GM11168 (cell line): Measurements from ENCODE around the gene BIRC6.

Experiments used
- in situ Hi-C: fragments of 300-500 bp; cut with MboI; formaldehyde crosslinking; loops from one replicate; pipeline ENCODE4 v1.12.0; 2022; ENCODE audit warnings: low sequenced_read_pairs; ENCODE audit not compliant: unreplicated experiment

The BIRC6 gene

DNA sequence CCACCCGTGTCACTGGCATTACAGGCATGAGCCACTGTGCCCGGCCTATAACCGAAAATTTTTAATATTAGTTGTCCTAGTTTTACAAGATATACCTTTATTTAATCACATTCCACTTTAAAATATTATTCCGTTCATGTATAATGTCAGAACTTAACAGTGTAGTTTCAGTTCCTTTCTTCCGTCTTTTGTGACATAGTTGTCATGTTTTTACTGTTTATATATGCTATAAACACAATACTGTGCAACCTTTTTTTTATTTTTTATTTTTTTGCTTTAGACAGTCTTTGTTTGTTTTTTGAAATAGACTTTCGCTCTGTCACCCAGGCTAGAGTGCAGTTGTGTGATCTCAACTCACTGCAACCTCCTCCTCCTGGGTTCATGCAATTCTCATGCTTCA lies 141.5 kb downstream of the BIRC6 start:
- in situ Hi-C loops: no loop called here

DNA sequence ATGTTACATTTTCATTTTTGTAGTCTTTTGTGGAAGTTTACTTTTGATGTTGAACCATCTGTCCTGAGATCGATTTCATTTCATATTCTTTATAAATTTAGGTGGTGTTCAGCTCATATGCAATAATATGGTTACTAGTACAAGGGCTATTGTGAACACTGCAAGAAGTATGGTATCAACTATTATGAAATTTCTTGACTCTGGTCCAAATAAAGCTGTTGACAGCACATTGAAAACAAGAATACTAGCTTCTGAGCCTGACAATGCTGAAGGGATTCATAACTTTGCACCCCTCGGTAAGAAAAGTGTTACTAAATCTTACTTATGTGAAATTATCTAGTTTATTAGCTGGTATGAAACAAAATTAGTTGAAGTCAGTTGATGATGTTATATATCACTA lies 146.1 kb downstream of the BIRC6 start:
- in situ Hi-C loops: no loop called here

DNA sequence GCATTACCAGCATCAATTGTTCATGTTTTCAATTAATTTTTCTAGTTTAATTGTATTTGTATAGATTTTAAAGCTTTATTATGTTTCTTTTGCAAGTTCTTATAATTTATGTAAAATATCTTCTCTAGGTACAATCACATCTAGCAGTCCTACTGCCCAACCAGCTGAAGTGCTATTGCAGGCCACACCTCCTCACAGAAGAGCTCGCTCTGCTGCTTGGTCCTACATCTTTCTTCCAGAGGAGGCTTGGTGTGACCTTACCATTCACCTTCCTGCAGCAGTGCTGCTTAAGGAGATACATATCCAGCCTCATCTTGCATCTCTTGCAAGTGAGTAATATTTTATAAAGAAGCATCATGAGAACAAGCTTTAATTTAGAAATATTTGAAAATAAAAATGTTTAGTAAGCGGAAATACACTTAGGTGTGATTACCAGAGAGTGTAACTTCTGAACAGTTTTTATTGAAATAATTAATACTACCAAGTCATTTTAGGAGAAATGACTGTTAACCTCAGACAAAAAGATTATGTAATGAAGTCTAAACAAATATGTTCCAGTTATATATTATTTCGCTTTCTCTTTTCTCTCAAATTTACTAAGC lies 148.2 kb downstream of the BIRC6 start:
- in situ Hi-C loops: no loop called here

DNA sequence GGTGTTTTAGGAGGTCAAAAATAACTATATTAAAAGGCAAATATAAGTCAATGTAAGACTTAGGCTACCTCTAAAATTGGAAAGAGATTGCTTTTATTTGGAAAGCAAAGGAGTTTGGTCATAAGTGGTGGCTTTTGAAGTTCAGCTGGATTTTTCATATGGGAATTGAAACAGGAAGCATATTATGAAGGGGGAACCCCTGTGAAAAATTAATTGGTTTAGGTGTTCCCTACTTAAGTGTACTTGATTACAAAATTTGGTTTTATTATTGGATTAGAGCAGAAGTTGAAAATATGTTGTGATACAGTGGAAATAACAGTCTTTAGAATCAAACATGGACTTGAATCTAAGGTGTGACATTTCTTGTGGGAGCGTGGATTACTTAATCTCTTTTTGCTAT lies 149.6 kb downstream of the BIRC6 start:
- in situ Hi-C loops: no loop called here

DNA sequence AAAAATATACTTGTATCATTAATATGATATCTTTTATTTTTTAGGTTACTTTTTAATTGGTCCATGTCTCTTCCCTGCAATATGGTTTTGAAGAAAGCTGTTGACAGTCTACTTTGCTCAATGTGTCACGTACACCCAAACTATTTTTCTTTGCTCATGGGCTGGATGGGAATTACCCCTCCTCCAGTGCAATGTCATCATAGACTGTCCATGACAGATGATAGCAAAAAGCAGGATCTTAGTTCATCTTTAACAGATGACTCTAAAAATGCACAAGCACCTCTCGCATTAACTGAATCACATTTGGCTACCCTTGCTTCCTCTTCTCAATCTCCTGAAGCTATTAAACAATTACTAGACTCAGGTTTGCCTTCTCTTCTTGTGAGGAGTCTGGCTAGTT lies 158.1 kb downstream of the BIRC6 start:
- in situ Hi-C loops: no loop called here

DNA sequence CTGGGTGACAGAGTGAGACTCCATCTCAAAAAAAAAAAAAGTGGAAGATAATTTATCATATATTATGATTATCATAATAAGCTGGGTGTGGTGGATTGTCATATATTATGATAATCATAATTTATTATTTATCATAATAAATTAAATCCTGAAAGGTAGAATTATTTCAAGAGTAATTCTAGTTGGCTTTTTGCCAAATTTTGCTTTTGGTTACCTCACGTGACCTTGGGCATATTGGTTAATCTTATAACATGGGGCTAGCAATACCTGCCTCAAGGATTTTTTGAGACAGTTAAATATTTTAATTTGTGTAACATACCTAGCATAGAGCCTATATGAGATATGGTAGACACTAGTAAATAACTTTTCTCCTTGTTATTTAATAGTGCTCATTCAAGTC lies 159.7 kb downstream of the BIRC6 start:
- in situ Hi-C loops: no loop called here

DNA sequence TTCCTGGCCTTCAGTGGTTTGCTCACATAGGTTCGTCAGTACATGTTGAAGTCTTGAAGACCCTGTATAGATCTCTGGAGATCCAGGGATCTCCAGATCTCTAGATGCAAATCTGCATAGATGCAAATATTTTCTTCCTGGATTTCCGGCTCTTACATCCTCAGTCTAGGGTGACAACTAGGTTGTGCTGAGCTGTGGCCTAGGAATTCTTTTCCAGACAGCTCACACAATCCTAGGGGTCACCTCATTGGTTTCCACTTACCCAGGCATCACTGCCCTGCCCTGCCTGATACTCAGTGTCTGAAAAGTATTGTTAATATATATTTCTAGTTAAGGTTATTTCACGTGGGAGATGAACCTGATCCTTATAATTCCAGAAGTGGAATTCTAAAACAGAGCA lies 165.9 kb downstream of the BIRC6 start:
- in situ Hi-C loops: no loop called here

DNA sequence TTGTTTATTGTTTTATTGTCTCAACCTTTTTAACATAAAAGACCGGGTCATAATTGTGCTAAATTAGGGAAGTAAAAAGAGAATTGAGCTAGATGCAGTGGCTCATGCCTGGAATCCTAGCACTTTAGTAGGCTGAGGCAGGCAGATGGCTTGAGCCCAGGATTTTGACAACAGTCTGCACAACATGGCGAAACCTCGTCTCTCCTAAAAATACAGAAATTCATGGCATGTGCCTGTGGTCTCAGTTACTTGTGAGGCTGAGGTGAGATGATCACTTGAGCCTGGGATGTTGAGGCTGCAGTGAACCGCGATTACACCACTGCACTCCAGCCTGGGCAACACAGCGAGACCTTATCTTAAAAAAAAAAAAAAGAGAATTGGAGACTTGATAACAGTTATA lies 166.9 kb downstream of the BIRC6 start:
- in situ Hi-C loops: no loop called here

DNA sequence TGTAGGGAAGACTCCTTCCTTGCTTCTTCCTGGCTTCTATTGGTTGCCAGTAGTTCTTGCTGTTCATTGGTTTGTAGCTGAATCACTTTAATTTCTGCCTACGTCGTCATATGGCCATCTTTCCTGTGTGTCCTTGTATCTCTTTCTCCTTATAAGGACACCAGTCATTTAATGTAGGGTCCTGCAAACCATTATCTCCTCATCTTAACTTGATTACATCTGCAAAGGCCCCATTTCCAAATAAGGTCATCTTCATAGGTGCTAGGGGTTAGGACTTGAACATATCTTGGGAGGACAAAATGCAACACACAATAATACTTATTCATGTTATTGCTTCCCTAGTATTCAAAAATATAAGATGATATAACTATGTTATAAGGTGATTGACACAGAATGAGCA lies 175.5 kb downstream of the BIRC6 start:
- in situ Hi-C loops: no loop called here

DNA sequence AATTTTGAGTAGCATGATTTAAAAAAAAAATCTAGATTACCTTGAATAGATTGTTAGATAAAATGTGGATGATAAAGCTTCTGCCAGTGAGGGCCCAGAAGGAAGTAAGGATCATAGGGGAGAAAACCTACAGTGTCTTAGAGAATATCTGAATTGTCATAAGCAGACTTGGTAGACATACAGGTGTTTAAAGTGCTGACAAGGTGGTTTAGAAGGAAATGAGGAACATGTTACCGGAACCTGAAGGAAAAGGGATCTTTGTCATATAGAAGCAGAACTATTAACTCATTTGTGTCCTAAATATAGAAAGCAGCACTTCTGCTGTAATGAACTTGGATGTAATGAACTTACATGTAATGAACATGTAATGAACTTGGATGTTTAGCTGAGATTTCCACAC lies 176.1 kb downstream of the BIRC6 start:
- in situ Hi-C loops: no loop called here

DNA sequence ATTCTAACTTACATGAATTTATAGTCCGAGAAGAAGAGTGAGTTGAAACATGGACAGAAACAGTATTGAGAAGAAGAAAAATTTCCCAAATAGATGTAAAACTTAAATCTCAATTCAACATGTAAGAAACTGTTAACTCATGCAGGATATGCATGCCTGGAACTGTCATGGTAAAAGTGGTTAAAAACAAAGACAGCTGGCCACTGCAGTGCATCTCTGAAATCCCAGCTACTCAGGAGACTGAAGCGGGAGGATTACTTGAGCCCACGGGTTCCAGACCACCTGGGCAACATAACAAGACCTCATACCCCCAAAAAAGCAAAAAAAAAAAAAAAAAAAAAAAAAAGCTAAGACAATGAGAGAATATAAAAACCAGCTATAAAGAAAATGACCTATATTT lies 178.0 kb downstream of the BIRC6 start:
- in situ Hi-C loops: no loop called here

DNA sequence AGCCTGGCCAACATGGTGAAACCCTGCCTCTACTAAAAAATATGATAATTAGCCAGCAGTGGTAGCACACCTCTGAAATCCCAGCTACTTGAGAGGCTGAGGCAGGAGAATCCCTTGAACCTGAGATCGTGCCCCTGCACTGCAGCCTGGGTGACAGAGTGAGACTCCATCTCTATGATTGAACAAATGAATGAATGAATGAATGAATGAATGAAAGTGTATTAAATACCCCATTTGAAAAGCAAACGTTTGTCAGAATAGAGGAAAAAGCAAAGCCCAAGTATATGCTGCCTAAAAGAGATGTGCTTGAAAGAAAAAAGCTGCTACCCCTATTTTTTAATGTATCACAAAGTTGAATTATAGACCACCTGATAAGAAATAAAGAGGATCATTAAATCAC lies 181.9 kb downstream of the BIRC6 start:
- in situ Hi-C loops: no loop called here

DNA sequence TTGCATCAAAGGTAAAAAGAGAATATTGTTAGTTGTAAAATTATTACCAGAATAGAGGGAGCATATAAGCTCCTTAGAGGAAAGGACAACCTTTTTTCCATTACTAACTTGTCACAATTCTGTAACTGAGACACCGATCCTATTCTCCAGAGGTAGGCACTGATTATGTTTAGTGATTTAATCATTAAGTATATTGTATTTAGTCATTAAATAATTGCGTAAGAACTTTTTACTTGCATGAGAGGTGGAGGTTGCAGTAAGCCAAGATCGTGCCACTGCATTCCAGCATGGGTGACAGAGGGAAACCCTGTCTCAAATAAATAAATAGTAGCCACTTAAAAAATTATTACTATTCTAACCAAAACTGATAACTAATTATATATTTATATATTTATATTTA lies 195.7 kb downstream of the BIRC6 start:
- in situ Hi-C loops: loop anchor here (25.0 kb wide), 1 partner anchor 835 kb away; no protein-coding TSS in a partner anchor

DNA sequence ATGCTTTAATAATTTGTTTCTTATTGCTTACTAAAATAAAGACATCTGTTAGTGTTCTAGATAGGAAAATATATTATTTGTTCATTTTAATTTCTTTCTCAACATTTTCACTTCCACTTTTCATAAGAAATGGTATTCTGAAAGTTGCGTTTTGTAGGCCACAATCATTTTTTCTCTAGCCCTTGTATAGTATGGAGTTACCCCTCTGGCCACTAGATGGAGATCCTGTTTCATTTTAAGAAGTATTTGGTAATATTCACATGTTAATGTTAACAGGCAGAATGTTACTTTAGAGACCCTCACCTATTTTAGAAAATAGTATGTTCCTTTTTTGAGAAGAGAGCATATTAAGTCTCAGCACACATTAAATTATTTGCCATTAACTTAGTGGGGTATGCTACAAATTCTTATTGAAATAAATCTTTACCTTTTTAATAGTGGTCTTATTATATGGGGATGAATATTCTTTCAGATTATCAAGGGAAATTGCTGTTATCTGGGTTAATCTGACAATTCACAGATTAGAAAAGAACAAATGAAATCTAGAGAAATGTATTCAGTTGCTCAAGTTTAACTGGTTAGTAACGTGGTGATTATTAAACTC lies 197.1 kb downstream of the BIRC6 start:
- in situ Hi-C loops: loop anchor here (25.0 kb wide), 1 partner anchor 833 kb away; no protein-coding TSS in a partner anchor

DNA sequence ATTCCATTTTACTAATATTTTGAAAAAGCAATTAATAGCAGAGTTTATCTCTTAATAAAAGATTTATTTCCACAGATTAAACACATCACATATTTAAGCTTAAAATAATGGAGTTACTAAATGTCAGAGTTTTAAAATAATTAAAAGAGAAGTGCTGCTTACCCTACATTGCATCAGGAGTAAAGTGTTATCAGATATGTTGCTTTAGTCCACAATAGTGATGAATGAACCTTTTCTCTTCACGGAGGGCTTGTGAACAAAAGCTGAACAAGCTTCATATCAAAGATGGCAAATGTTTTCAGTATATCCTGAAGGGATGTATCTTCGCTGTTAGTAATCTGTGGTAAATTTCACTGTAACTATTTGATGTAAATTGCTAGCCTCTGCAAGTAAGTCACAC lies 201.7 kb downstream of the BIRC6 start:
- in situ Hi-C loops: loop anchor here (25.0 kb wide), 1 partner anchor 829 kb away; no protein-coding TSS in a partner anchor

DNA sequence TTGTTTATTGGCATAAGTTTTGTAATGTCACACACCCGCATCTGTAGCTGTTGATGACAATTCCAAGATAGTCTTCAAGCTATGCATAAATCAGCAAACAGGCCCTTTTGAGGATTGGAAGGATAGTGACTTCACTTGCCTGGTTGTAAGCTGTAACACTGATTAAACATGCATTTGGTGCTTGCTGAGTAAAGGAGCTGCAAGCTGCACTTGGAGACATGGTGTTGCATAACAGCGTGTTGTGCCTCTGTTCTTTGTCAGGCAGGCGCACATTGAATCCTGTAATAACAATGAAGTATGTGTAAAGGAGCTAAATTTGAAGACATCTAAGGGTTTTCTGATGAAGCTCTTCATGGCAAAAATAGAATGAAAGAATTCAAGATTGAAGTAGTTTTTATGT lies 202.3 kb downstream of the BIRC6 start:
- in situ Hi-C loops: loop anchor here (25.0 kb wide), 1 partner anchor 828 kb away; no protein-coding TSS in a partner anchor

DNA sequence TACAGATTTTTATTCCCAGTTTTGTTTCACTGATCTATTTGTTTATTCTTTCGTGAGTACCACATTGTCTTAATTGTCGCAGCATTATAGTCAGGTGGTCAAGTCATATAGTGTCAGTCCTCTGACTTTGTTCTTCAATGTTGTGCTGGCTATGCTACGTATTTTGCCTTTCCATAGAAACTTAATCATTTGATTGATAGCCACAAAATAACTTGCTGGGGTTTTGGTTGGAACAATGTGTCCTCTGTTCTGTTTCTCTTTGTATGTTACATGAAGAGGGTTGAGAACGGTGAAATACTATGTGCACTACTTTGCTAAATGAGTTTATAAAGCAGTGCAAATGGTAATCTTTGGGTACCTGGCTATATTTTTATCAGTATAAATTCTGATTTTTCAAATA lies 206.1 kb downstream of the BIRC6 start:
- in situ Hi-C loops: loop anchor here (25.0 kb wide), 1 partner anchor 824 kb away; no protein-coding TSS in a partner anchor

DNA sequence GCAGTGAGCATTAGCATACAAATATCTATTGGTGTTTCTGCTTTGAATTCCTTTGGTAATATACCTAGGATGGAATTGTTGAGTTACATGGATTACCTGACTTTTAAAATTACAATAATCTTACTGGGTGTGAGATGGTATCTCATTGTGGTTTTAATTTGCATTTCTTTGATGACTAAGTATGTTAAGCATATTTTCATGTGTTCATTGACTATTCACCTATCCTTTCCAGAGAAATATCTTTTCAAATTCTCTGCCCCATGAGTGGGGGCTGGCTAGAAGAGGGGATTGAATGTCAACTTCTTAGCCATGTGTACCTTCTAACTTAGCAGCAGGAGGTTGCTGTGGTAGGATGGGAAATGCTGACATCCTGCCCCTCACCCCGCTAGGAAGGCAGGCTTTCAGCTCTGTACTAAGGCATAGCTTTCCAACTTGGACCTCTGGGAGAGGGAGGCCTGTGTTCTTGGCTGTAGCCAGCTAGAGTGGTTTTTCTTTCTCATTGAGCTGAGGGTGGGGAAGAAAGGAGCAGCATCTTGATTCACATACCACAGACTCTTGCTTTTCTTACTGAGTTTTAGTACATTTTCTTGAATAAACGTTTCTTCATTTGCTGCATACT lies 207.7 kb downstream of the BIRC6 start:
- in situ Hi-C loops: loop anchor here (25.0 kb wide), 1 partner anchor 823 kb away; no protein-coding TSS in a partner anchor

DNA sequence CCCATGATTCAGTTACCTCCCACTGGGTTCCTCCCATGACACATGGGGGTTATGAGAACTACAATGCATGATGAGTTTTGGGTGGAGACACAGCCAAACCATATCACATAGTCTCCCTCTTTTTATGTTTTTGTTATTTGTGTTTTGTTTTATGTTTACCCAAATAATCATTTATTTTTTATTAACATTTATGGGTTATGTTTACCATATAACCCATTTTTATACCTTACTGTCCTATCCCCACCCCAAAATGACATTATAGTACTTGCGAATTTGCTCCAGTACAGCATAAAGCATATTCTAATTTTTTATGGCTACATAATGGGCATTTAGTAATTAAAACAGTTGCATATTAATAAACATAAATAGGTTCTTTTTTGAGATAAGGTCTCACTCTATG lies 209.1 kb downstream of the BIRC6 start:
- in situ Hi-C loops: loop anchor here (25.0 kb wide), 1 partner anchor 821 kb away; no protein-coding TSS in a partner anchor

DNA sequence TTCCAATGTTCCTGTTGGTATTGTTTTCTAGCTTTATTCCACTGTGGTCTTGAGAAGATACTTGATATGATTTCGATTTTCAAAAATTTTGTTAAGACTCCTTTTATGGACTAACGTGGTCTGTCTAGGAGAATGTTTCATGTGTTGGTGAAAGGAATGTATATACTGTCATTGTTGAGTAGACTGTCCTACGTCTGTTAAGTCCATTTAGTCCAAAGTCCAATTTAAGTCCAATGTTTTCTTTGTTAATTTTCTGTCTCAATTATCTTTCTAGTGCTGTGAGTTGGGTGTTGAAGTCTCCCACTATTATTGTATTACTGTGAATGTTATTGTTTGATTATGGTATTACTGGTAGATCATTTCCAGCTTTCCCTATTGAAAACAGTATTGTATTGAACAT lies 215.2 kb downstream of the BIRC6 start:
- in situ Hi-C loops: loop anchor here (25.0 kb wide), 1 partner anchor 815 kb away; no protein-coding TSS in a partner anchor

DNA sequence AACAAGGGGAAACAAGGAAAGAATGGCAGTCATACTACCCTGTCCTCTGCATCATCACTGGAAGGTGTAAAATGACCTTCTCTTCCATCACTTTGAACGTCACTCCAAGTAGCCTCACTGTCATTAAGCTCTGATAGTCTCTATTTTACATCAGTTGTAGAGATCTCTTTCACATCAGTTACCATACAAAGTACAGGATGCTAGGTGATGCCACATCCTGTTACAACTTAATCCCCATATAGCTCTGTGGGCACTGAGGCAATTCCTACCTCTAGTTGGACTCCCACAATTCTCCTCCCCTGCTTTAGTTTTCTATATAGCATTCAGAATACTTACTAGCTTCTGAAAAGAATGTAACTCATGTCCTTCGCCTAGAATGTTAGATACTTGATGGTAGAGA lies 215.9 kb downstream of the BIRC6 start:
- in situ Hi-C loops: loop anchor here (25.0 kb wide), 1 partner anchor 815 kb away; no protein-coding TSS in a partner anchor
